ENCODE data around the gene CDH11.

- TF ChIP-seq CTCF (IDR thresholded peaks at IDR 0.05): no peak
- no peak for TF ChIP-seq TCF7L2 (IDR thresholded peaks at IDR 0.05; ENCODE audit: low read depth, low read length)
- TF ChIP-seq, protein P1, sequence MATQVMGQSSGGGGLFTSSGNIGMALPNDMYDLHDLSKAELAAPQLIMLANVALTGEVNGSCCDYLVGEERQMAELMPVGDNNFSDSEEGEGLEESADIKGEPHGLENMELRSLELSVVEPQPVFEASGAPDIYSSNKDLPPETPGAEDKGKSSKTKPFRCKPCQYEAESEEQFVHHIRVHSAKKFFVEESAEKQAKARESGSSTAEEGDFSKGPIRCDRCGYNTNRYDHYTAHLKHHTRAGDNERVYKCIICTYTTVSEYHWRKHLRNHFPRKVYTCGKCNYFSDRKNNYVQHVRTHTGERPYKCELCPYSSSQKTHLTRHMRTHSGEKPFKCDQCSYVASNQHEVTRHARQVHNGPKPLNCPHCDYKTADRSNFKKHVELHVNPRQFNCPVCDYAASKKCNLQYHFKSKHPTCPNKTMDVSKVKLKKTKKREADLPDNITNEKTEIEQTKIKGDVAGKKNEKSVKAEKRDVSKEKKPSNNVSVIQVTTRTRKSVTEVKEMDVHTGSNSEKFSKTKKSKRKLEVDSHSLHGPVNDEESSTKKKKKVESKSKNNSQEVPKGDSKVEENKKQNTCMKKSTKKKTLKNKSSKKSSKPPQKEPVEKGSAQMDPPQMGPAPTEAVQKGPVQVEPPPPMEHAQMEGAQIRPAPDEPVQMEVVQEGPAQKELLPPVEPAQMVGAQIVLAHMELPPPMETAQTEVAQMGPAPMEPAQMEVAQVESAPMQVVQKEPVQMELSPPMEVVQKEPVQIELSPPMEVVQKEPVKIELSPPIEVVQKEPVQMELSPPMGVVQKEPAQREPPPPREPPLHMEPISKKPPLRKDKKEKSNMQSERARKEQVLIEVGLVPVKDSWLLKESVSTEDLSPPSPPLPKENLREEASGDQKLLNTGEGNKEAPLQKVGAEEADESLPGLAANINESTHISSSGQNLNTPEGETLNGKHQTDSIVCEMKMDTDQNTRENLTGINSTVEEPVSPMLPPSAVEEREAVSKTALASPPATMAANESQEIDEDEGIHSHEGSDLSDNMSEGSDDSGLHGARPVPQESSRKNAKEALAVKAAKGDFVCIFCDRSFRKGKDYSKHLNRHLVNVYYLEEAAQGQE (IDR thresholded peaks at IDR 0.05; ENCODE audit: insufficient read depth in 1 of 2, low read depth in 2 of 2, low read length in 1 of 2): no peak
- TF ChIP-seq POLR2AphosphoS5 (IDR thresholded peaks at IDR 0.05; ENCODE audit: low read depth, low read length): no peak
- TF ChIP-seq SIN3A (IDR thresholded peaks at IDR 0.05; ENCODE audit: borderline replicate concordance, insufficient read depth, low read depth, low read length): no peak
These were observed 214.0 kb downstream of the CDH11 start for GRCh38 chr16:64907844-64908243.
